SK-N-SH treated with all-trans-retinoic acid at 6 μM for 48 hours (cell line): ENCODE measurements around the gene QKI.

ENCODE experiments used
- BACH2 ChIP-seq: fragments of 250-450 bp; sonication (Bioruptor Pico); IDR thresholded peaks from 2 replicates; pipeline ENCODE4 v1.9.0; 2021; ENCODE audit warnings: mild to moderate bottlenecking, borderline replicate concordance
- CREB5 ChIP-seq: fragments of 250-450 bp; sonication (Bioruptor Pico); IDR thresholded peaks from 2 replicates; pipeline ENCODE4 v1.5.1; 2020; ENCODE audit warnings: low read depth, mild to moderate bottlenecking, moderate library complexity
- ESRRG ChIP-seq: fragments of 250-450 bp; sonication (Bioruptor Pico); IDR thresholded peaks from 2 replicates; pipeline ENCODE4 v1.6.1; 2021; ENCODE audit warnings: mild to moderate bottlenecking
- ISL1 ChIP-seq: fragments of 250-450 bp; sonication (Bioruptor Pico); IDR thresholded peaks from 2 replicates; pipeline ENCODE4 v2.1.2; 2022; ENCODE audit warnings: mild to moderate bottlenecking, moderate library complexity
- OSR1 ChIP-seq: fragments of 250-450 bp; sonication (Bioruptor Pico); IDR thresholded peaks from 2 replicates; pipeline ENCODE4 v1.8.0; 2022; ENCODE audit warnings: moderate library complexity, mild to moderate bottlenecking, inconsistent platforms
- PATZ1 ChIP-seq: fragments of 250-450 bp; sonication (Bioruptor Pico); IDR thresholded peaks from 2 replicates; pipeline ENCODE4 v1.8.0; 2020; ENCODE audit warnings: mild to moderate bottlenecking, moderate library complexity, borderline replicate concordance
- SNAI2 ChIP-seq: fragments of 250-450 bp; sonication (Bioruptor Pico); IDR thresholded peaks from 2 replicates; pipeline ENCODE4 v1.5.0; 2020; ENCODE audit warnings: mild to moderate bottlenecking, moderate library complexity
- TCF4 ChIP-seq: fragments of 250-450 bp; sonication (Bioruptor Pico); IDR thresholded peaks from 2 replicates; pipeline ENCODE4 v1.8.0; 2021; ENCODE audit warnings: mild to moderate bottlenecking, moderate library complexity, borderline replicate concordance
- TOX ChIP-seq: fragments of 250-450 bp; sonication (Bioruptor Pico); IDR thresholded peaks from 2 replicates; pipeline ENCODE4 v1.8.0; 2021; ENCODE audit warnings: mild to moderate bottlenecking, moderate library complexity, borderline replicate concordance
- ZFP3 ChIP-seq: fragments of 250-450 bp; sonication (Bioruptor Pico); IDR thresholded peaks from 2 replicates; pipeline ENCODE4 v1.5.0; 2020; ENCODE audit warnings: mild to moderate bottlenecking, moderate library complexity
- ZFP30 ChIP-seq: fragments of 450-650 bp; formaldehyde crosslinking; IDR thresholded peaks from 2 replicates; pipeline ENCODE4 v1.5.0; 2022; ENCODE audit warnings: mild to moderate bottlenecking, moderate library complexity
- ZNF565 ChIP-seq: fragments of 450-650 bp; formaldehyde crosslinking; conservative IDR thresholded peaks from 2 replicates; pipeline ENCODE4 v1.5.0; 2020; ENCODE audit warnings: low read depth, mild to moderate bottlenecking, moderate library complexity

GRCh38 chr6:163583558-163583957 lies 169.0 kb downstream of the QKI start:
- no peak for TF ChIP-seq OSR1 (CRISPR knock-in tag)
- TF ChIP-seq PATZ1 (CRISPR knock-in tag) = no peak
- TF ChIP-seq TCF4 (CRISPR knock-in tag) = no peak
- no peak for TF ChIP-seq ZFP3 (CRISPR knock-in tag)
- TF ChIP-seq SNAI2 (CRISPR knock-in tag) = no peak
- no peak for TF ChIP-seq ZFP30 (CRISPR knock-in tag)
- TF ChIP-seq ESRRG (CRISPR knock-in tag) = no peak
- TF ChIP-seq CREB5 (CRISPR knock-in tag) = no peak
- TF ChIP-seq BACH2 (CRISPR knock-in tag) = no peak
- no peak for TF ChIP-seq TOX (CRISPR knock-in tag)
- no peak for TF ChIP-seq ZNF565 (CRISPR knock-in tag)
- TF ChIP-seq ISL1 (CRISPR knock-in tag) = no peak
